Endometrium (tissue), 2 donors: Measurements from ENCODE around the gene NOL12.
"Not testable (repeated sequence)": the region's sequence is repeated elsewhere in the genome, so short reads cannot be mapped to it uniquely, and the experiment has no call there.

Experiments
- FAIRE-seq: peaks from 2 replicates; lab custom pipeline; 2012; peaks lifted over from hg19 to GRCh38; lab: Jason Lieb, UNC
- donor health status: control.
- donor health status: control.

NOL12 gene, protein sequence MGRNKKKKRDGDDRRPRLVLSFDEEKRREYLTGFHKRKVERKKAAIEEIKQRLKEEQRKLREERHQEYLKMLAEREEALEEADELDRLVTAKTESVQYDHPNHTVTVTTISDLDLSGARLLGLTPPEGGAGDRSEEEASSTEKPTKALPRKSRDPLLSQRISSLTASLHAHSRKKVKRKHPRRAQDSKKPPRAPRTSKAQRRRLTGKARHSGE

DNA sequence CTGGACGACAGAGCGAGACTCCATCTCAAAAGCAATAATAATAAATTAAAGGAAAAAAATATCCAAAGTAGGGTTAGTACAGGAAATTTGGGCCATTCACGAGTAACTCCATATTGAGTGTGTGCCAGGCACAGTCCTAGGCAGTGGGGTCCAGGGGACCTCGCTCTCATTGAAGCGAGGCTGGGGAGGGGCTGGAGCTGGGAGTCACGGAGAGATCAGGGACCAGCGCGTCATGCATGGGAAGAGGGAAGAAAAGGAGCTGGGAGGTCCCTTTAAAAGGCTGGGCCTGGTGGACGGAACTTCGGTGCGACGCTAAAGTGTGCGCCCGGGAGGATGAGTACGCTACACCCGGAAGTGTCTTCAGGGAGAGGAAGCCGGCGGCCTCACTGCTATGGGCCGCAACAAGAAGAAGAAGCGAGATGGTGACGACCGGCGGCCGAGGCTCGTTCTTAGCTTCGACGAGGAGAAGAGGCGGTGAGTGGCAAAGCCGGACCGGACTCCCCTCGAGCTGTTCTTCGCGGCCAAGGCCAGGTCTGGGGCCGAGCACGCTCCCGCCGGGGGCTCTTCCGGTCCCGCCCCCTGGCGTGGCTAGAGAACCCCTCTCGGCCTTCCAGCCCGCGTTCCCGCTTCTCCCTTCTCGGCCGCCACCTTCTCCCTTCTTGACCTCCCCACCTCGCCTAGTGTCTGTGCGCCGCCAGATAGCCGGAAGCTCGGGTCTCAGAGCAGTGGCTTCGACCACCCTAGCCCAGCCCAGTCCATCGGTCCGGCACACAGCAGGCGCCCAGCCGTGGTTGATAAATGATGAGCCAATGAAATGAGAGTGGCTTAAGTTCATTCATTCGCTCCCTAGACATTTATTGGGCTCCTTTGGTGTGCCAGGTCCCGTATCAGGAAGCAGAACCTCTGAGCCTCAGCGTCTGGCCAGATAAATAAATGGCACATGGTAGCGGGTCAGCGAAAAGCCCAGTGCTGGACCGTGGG, at the start of gene NOL12:
Gene NOL12 (plus strand): TSS at position 342 of the 981 bp plus-strand sequence. CDS start 50 bp downstream, at position 392.
- no peak for FAIRE-seq

DNA sequence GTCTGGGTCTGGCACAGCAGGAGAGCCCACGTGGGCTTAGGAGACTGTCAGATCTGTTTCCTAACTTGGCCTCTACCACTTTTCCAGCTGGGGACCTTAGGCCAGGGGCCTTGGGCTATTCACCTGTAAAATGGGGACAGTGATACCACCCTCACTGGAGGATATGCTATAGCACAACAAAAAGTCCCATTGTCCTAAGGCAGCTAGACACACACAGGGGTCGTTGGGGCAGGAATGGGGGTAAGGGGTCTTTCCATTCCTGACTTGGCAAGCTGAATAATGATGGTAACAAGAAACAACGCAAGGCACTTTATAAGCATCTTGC, 49.2 kb upstream of the NOL12 start:
- no peak for FAIRE-seq

DNA sequence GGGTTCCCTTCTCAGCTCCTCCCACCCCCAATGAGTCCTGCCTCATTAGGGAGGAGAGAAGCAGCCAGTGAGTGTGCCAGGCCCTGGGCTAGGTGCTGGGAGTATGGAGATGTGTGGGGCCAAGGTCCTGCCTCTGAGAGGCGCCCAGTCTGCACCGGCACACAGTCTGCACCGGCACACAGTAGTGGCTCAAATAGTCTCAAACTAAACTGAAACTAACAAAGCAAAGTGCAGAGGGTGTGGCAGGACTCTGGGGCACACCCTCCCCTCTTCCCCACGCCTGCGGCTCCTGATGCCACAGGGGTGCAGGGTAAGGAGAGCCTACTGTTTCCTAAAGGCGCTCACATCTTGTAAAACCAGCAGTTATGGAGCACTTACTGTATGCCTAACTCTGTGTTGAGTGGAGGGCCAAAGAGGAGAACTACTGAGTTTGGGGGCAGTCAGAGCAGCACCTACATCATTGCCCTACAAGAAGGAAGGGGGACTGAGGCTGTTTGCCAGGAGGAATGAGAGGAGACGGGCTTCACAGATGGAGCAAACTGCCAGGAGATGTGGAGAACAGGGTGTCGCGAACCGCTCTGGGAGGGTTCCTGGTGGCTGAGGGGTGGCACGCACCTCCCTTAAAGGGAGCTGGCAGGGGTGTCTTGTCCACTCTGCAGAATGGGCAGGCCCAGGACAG, 47.6 kb upstream of the NOL12 start:
- no peak for FAIRE-seq

DNA sequence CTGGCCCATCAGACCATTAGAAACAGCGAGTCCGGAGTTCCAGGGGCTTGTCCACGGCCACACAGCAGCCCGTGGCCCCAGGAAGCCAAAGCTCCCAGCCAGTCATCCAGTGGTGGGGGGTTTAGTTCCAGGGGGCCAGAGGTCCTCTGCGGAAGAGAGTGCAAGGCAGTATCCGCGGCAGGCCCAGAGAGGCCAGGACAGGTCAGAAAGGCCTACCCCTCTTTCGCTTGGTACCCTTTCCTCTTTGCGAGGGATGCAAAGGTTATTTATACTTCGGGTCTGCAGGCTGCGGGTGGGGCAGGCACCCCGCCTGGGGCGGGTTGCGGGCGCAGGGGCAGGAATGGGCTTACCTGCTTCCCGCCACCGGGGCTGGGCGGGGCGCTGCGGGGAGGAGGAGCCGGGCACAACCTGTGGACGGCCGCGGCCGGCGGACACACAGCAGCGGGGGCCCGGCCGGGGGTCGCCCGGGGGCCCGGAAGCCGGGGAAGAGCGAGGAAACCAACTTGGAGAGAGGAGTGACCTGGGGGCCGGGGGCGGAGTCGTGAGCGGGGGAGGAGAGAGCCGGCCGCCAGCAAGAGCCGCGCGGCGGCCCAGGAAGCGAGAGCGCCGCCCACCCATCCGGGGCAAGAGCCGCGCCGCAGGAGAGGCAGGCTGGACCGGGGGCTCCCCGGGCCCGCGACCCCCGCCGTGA, 46.9 kb upstream of the NOL12 start, which contains the start of gene SH3BP1:
Gene SH3BP1 (plus strand): TSS at position 600 of the 691 bp plus-strand sequence. CDS start 119 bp downstream, outside the sequence.
- no peak for FAIRE-seq

DNA sequence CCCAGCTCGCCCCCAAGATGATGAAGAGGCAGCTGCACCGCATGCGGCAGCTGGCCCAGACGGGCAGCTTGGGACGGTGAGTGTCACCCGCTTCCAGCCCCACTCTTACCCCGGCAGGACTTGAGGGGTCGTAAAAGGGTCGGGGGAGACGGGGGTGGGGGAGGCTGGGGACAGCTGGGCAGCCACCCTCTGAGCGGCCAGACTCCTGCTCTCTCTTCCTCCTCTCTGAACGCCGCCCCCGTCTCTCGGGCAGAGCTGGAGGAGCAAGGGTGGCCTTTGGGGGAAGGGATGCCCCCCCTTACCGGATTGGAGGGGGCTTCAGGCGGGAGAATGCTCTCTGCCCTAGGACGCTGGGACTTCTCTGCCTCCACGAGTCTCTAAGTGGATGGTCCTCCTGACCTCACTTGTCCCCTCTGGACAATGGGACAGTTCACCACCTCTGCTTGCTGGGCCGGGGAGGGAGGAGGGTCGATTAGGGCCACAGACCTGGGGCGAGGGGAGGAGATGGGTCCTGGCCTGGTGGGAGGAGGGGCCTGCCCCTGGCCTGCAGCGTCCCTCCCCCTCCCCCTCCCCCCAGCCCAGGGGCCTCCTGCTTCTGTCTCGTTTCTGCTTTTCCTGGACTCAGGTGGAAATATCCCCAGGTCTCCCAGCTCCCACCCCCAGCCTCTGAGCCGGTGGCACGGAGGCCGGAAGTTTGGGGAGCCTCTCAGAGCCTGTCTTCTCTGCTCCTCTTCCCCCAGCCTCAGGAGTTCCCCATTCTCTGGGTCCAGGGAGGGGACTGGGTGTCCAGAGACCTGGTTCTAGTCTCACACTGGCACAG, 46.2 kb upstream of the NOL12 start:
- no peak for FAIRE-seq

DNA sequence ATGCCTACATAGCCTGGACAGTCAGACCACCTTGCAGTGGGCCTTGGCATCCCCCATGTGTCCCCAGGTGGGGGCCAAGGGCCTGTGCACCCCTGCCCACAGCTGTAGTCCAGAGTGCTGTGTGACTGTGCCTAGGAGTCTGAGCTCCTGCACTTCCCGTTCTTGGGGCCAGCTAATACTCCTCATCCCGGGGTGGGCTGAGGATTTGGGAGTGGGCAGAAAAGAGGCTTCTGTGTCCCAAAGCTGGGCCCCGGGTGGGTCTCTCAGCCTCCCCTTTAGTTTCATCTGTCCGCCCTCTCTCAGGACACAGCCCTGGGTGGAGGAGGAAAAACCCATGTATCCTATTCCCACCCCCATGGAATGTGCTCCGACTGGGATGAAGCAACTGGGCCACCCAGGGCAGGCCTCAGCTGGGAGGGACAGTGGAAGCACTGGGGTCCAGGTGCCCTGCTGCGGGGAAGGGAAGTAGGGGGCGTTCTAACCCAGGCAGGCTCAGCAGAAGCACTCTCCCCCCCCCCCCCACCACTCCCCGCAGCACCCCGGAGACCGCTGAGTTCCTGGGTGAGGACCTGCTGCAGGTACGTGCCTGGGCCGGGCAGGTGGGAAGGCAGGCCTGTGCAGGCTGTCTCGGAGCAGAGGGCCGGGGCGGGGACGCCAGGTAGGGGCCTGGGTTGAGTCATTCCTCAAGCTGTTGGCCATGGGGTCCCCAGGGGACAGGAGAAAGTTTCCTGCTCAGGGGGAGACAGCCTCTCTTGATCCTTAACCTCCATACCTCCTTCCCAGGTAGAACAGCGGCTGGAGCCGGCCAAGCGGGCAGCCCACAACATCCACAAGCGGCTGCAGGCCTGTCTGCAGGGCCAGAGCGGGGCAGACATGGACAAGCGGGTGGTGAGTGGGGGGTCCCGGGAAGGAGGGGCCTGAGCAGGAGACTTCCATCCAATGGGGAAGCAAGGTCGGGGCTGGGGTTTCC, 45.3 kb upstream of the NOL12 start:
- FAIRE-seq: no peak

DNA sequence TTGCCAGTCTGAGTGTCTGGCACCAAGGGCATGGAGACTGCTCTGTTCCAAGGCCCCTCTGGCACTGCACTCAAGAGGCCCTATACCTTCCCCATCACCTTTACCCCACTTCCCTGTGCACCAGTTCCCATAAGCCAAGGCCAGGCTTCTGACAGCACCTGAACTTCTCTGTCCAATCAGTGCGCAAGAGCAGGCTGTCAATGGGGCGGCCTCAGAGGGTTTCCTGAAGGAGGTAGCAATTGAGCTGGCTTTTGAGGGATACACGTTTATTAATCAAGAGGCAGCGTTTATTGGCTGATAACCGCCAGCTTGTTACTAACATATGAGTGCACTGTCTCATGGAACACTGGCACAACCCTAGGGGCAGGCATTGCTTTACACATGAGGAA, 44.6 kb upstream of the NOL12 start:
- FAIRE-seq: no peak

DNA sequence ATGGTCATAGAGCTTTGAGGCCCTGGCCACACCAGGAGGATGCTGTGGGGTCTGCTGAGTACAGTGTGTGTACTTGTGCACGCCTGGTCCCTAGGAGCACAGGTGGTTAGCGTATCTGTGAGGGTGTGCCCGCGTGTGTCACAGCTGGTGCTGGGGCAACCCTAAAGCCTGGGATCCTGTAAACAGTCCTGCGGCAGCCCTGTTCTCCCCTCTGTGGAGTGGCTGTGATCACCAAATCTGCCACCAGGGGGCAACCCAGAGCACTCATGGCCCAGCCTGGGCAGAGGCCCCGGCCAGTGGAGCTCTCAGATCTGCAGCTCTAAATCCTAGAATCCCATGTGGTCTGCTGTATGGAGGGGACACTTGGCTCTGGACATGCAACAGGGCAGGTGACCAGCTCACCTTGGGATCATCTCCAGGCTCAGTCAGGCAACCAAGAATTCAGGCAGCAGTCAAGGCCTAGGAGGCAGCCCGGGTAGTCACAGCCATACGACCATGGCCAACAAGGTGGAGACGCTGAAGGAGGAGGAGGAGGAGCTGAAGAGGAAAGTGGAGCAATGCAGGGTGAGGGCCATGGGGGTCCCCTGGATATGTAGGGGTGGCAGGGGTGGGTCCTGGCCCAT, 42.8 kb upstream of the NOL12 start:
- FAIRE-seq: no peak

DNA sequence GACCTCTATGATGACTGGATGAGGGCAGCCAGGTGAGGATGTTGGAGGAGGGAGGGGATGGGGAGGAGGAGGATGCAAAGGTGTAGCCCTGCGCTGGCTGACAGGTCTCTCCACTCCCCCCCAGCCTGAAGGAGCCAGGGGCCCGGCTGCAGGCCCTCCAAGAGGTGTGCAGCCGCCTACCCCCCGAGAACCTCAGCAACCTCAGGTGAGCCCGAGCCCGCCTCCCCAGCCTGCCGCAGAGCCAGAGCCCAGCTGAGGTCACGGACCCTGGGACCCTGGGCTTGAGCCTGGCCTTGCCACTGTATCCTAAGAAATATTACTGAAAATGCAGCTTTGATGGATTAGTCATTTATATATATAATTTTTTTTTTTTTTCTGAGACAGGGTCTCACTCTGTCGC, 38.8 kb upstream of the NOL12 start:
- no peak for FAIRE-seq

DNA sequence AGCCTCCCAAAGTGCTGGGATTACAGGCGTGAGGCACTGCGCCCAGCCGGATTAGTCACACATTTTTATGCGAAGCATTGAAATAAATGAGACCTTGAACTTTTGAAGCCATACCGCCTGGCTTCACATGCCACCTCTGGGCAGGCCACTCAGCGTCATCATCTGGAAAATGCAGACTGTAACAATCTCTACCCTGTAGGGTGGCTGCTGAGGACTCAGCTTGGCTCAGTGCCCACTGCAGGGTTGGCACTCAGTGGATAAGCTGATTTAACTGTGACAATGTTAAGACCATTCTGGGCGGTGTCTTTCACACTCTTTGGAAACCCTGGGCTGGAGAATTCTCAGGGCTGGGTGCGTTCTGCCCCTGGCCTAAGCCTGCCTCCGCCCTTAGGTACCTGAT, 38.2 kb upstream of the NOL12 start:
- FAIRE-seq: no peak

DNA sequence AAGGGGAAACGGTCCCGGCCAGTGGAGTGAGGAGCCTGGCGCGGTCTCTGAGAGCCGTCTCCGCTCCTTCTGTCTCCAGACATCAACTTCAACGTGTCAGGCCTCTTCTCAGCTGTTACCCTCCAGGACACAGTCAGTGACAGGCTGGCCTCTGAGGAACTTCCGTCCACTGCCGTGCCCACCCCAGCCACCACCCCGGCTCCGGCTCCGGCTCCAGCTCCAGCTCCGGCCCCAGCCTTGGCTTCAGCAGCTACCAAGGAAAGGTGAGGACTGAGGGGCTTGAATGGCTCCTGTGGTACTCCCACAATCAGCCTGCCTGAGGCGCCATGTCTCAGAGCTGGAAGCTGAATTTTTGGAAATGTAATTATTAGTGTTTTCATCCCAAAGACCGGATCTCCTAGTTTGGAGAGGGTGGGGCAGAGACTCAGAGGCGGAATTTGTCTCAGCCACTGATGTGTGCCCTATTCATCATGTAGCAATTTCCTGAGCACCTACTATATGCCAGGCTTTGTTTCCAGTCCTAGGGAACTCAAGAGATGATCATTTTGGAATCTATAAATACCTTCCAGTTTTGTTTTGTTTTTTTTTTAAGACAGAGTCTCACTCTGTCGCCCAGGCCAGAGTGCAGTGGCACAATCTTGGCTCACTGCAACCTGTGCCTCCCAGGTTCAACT, 35.5 kb upstream of the NOL12 start:
- FAIRE-seq: no peak

DNA sequence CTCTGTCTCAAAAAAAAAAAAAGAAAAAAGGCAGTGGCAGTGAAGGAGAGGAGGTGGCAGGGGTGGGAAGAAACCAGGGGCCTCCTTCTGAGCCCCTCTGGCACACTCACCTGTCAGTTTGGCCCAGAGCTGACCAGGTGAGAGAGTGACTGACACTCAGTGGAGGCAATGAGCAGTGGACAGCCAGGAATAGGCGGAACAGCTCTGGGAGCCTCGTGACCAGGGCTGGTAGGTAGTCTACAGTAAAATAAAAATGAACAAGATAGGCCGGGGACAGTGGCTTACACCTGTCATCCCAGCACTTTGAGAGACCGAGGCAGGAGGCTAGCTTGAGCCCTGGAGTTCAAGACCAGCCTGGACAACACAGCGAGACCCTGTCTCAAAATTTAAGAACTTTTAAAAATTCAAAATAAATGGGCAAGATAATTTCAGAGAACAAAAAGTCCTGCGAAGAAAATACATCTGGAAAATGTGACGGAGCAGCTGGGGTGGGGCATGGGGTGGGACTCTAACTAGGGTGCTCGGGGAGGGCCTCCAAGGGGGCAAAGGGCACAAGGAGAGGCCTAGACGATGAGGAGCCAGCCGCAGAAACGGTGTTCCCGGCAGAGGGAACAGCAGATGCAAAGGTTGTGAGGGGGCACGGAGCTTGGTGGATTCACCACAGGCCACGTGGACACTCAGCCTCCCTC, 31.4 kb upstream of the NOL12 start:
- FAIRE-seq: no peak

DNA sequence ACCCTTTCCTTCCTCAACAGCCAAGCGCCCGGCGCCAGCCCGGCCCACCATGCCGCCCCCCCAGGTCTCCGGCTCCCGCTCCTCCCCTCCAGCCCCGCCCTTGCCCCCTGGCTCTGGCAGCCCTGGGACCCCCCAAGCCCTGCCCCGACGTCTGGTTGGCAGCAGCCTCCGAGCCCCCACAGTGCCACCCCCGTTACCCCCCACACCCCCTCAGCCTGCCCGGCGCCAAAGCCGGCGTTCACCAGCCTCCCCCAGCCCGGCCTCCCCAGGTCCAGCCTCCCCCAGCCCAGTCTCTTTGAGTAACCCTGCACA, 30.9 kb upstream of the NOL12 start:
- no peak for FAIRE-seq

DNA sequence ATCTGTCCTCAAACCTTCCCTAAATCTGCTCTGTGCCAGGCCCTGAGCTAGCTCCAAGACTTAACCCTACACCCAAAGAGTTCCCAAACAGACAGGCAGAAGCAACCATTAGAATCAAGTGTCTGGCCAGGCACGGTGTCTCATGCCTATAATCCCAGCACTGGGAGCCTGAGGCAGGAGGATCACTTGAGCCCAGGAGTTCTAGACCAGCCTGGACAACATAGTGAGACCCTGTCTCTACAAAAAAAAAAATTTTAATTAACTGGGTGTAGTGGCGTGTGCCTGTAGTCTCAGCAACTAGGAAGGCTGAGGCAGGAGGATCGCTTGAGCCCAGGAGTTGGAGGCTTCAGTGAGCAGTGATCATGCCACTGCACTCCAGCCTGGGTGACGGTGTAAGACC, 29.6 kb upstream of the NOL12 start:
- not testable (repeated sequence) for FAIRE-seq

DNA sequence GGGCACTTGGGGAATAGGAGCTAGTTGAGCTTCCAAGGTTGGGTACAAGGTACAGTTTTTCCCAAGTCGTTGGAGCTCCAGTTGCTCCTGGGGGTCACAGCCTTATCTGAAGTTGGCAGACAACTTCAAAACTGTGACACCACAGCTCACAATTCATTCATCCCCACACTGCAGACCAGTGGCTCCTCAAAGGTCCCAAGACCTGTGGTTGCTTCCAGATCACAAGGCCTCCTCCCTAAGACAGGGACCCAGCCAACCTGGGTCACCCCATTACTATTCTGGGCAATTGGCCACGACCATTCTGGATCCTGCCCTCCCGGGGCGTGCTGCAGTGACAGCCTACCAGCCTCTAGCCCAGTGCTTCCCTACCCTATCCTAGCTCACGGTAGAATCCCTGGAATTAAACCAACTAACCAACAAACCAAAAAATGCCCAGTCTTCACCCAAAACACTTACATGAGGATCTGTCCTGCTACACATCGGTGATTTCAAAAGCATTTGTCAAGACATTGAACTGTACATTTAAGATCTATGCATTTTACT, 28.5 kb upstream of the NOL12 start:
- FAIRE-seq: no peak

DNA sequence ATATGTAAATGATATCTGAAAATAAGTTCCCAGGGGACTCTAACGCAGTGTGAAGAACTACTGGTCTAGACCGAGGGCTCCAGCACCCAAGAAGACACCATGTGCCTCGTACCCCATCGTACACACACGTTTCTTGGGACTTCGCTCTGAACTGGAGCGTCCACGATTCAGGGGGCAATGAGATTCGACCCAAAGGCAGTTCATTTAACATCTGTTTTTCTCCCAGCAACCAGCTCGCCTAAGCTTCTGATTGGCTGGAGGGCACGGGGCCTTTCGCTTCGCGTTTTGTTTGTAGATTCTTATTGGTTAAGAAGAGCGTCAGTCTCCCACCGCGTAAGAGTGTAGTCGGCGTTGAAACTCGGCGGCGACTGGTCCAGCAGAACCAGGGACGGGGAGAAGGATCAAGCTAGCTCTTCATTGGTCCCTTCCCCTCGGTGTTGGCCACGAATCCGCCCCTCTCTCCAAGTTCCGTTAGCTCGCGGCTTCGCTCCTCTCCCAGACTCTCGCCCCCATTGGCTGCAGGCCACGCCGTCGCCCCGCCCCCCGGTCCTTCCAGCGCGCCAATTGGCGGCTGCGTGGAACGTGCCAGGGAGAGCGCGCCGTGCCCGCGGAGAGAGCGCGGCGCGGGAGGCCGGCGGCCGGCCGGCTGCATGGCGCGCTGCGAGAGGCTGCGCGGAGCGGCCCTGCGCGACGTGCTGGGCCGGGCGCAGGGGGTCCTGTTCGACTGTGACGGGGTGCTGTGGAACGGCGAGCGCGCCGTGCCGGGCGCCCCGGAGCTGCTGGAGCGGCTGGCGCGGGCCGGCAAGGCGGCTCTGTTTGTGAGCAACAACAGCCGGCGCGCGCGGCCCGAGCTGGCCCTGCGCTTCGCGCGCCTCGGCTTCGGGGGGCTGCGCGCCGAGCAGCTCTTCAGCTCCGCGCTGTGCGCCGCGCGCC, 27.7 kb upstream of the NOL12 start, which contains the start of gene PDXP:
Gene PDXP (plus strand): TSS at position 591 of the 933 bp plus-strand sequence. CDS start 60 bp downstream, at position 651.
- FAIRE-seq: peak; percentile 99
